HG03575 (cell line): ENCODE data around the gene NMNAT3.

Experiments used
- ATAC-seq: cut with Tn5 transposase; IDR thresholded peaks from one replicate; pipeline ENCODE4 v1.9.1; 2021; ENCODE audit not compliant: unreplicated experiment, insufficient number of reproducible peaks, low FRiP score; ENCODE audit errors: extremely low read depth

The NMNAT3 gene

GRCh38 chr3:139533781-139534454 is 143.9 kb downstream of the NMNAT3 start:
- no peak for ATAC-seq

GRCh38 chr3:139532976-139533375 is 144.8 kb downstream of the NMNAT3 start:
- no peak for ATAC-seq

GRCh38 chr3:139530717-139531116 is 147.1 kb downstream of the NMNAT3 start:
- ATAC-seq, result no peak

- ATAC-seq, result no peak
Measured at GRCh38 chr3:139529662-139530061, 148.1 kb downstream of the NMNAT3 start.

GRCh38 chr3:139528924-139529323 is 148.8 kb downstream of the NMNAT3 start:
- ATAC-seq, result no peak

- no peak for ATAC-seq
Measured at GRCh38 chr3:139528281-139528680, 149.5 kb downstream of the NMNAT3 start.

- ATAC-seq, result no peak
Measured at GRCh38 chr3:139527265-139527664, 150.5 kb downstream of the NMNAT3 start.

GRCh38 chr3:139526146-139526545 is 151.6 kb downstream of the NMNAT3 start:
- ATAC-seq, result no peak

- ATAC-seq, result no peak
Measured at GRCh38 chr3:139524841-139525636, 152.7 kb downstream of the NMNAT3 start.

- no peak for ATAC-seq
Measured at GRCh38 chr3:139523718-139524117, 154.1 kb downstream of the NMNAT3 start.

- no peak for ATAC-seq
Measured at GRCh38 chr3:139523166-139523565, 154.6 kb downstream of the NMNAT3 start.

GRCh38 chr3:139522421-139522820 is 155.4 kb downstream of the NMNAT3 start:
- ATAC-seq, result no peak

- ATAC-seq, result no peak
Measured at GRCh38 chr3:139521816-139522215, 156.0 kb downstream of the NMNAT3 start.

- ATAC-seq, result no peak
Measured at GRCh38 chr3:139521144-139521543, 156.6 kb downstream of the NMNAT3 start.

GRCh38 chr3:139519998-139520737 is 157.6 kb downstream of the NMNAT3 start:
- no peak for ATAC-seq

GRCh38 chr3:139518926-139519842 is 158.6 kb downstream of the NMNAT3 start:
- no peak for ATAC-seq

- ATAC-seq, result no peak
Measured at GRCh38 chr3:139518306-139518705, 159.5 kb downstream of the NMNAT3 start.

- ATAC-seq, result no peak
Measured at GRCh38 chr3:139517321-139518065, 160.3 kb downstream of the NMNAT3 start.
